ENCODE data around the gene FCER2.
"Not testable (repeated sequence)": the region's sequence is repeated elsewhere in the genome, so short reads cannot be mapped to it uniquely, and the experiment has no call there.

FCER2 gene

GRCh38 chr19:7701654-7702457 is at the start of gene FCER2:
Gene FCER2 (minus strand): TSS chr19:7702131. CDS start chr19:7699760, 2,371 bp downstream.
- DNase-seq, result no peak

GRCh38 chr19:7751157-7751783 is 49.3 kb upstream of the FCER2 start:
- peak; percentile 64 for DNase-seq

- DNase-seq, result no peak
Measured at GRCh38 chr19:7748756-7749155, 46.8 kb upstream of the FCER2 start.

GRCh38 chr19:7748171-7748570 is 46.2 kb upstream of the FCER2 start:
- DNase-seq, result no peak

GRCh38 chr19:7746903-7747884 is 45.3 kb upstream of the FCER2 start, which contains the start of gene CD209:
Gene CD209 (minus strand): TSS chr19:7747534. CDS start chr19:7747511, 23 bp downstream.
- DNase-seq, result no peak

- DNase-seq, result not testable (repeated sequence)
Measured at GRCh38 chr19:7746306-7746705, 44.4 kb upstream of the FCER2 start.

- no peak for DNase-seq
Measured at GRCh38 chr19:7744871-7745650, 43.1 kb upstream of the FCER2 start.

GRCh38 chr19:7744199-7744786 is 42.4 kb upstream of the FCER2 start:
- no peak for DNase-seq

GRCh38 chr19:7743425-7743841 is 41.5 kb upstream of the FCER2 start:
- no peak for DNase-seq

- no peak for DNase-seq
Measured at GRCh38 chr19:7742991-7743390, 41.1 kb upstream of the FCER2 start.

GRCh38 chr19:7742575-7742974 is 40.6 kb upstream of the FCER2 start:
- DNase-seq, result no peak

GRCh38 chr19:7740682-7741054 is 38.7 kb upstream of the FCER2 start:
- DNase-seq, result no peak

GRCh38 chr19:7739801-7740681 is 38.1 kb upstream of the FCER2 start:
- DNase-seq, result no peak

- DNase-seq, result no peak
Measured at GRCh38 chr19:7739211-7739755, 37.4 kb upstream of the FCER2 start.

GRCh38 chr19:7738023-7738422 is 36.1 kb upstream of the FCER2 start:
- peak; percentile 13 for DNase-seq

- no peak for DNase-seq
Measured at GRCh38 chr19:7737215-7737614, 35.3 kb upstream of the FCER2 start.

- no peak for DNase-seq
Measured at GRCh38 chr19:7736148-7736547, 34.2 kb upstream of the FCER2 start.

- no peak for DNase-seq
Measured at GRCh38 chr19:7734220-7735203, 32.6 kb upstream of the FCER2 start.

GRCh38 chr19:7733376-7733775 is 31.4 kb upstream of the FCER2 start:
- DNase-seq, result no peak
